Testis (tissue), 2 donors: ENCODE measurements around the gene DPP10.

ENCODE experiments used
- CTCF ChIP-seq, 3 experiments: fragments of 450-650 bp in 2 of 3; fragments of 200-600 bp in 1 of 3; sonication (generic) in 1 of 3; IDR thresholded peaks; one replicate each; pipeline ENCODE4 v1.5.1; 2016 to 2019; ENCODE audit warnings: antibody characterized with exemption in 3 of 3, mild to moderate bottlenecking in 2 of 3, moderate library complexity in 1 of 3
- POLR2A ChIP-seq: fragments of 450-650 bp; IDR thresholded peaks from one replicate; pipeline ENCODE4 v1.6.1; 2017; ENCODE audit warnings: antibody characterized with exemption, mild to moderate bottlenecking, moderate library complexity

GRCh38 chr2:115654362-115654761 is 1211.9 kb downstream of the DPP10 start:
- TF ChIP-seq CTCF (IDR thresholded peaks at IDR 0.05) (no peak), POLR2A (no peak)
